Frontal cortex (tissue), 4 donors: ENCODE data around the gene TDP1. TPM values are rescaled to one million over a fixed set of nuclear protein-coding genes. Genes with fewer than 3 reads are reported as not detected.
A peak's percentile ranks its signal among the peaks of the same experiment; 100 is the strongest.

Experiments
- DNase-seq, 2 donors: peaks; one replicate each; pipeline ENCODE4 v3.0.0; 2012; ENCODE audit warnings: low spot score in 2 of 2
- FAIRE-seq: peaks from 2 replicates; lab custom pipeline; 2012; peaks lifted over from hg19 to GRCh38; lab: Jason Lieb, UNC
- total RNA-seq: library from RNA; depleted of rRNA; stranded (reverse); fragments of >200 nt; gene quantifications from one replicate; pipeline ENCODE4 v1.2.3, GENCODE V29; 2014
- donor health status: control.
- donor health status: control.
- donor health status: control.

The TDP1 gene
- total RNA-seq, 1 donor from 2014 or later = 37.1 TPM

DNA sequence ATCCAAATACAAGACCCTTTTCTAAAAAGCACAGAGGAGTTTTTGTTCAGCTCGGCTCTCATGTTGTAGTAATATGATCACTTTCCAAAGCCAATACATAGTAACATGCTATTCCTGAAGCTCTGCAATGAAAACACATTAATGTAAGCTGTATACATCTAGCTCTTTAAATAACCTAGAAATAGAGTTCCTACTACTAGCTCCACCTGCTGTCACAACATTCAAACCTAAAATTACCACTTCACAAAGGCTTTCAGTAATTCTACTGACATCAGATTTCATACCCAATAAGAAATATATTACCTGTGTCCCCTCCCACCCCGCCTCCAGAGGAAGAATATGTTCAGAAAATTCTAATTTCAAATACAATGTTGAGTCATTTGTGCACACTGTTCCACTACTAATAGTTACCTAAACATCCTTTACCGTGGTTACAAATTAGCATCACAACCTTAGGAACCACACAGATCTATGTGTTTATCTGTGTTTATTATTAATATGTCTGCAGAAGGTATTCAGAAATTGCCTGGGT is 19.0 kb upstream of the TDP1 start:
- no peak for DNase-seq
- no peak for FAIRE-seq

DNA sequence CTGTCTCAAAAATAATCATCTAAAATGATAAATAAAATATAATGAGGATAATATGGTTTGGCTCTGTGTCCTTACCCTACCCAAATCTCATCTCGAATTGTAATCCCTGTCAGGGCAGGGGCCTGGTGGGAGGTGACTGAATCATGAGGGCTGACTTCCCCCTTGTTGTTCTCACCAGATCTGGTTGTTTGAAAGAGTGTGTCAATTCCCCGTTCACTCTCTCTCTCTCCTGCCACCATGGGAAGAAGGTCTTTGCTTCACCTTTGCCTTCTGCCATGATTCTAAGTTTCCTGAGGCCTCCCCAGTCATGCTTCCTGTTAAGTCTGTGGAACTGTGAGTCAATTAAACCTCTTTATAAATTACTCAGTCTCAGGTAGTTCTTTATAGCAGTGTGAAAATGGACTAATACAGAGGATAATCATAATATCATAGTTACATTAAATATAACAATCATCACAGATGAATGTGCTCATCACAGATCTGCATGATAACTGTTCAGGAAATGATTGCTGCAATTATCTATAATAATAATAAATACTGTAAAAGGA is 13.8 kb upstream of the TDP1 start:
- FAIRE-seq (no peak), DNase-seq (no peak)

DNA sequence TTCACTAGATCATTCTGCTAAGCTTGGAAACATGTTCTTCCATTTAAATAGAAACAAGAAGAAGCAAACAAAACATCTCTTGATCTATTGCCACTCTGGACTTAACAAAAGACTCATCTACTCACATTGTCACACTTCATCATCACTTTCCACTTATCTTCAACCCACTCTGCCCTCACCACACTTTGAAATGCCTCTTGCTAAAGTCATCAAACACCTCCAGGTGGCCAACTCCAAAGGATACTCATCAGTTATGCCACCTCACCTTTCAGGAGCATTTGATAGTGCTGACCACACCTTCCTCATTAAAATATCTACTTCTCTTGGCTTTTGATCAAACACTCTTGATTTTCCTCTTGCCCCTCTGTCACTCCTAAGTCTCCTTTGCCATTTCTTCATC is 8.4 kb upstream of the TDP1 start:
- FAIRE-seq = no peak
- DNase-seq = no peak

DNA sequence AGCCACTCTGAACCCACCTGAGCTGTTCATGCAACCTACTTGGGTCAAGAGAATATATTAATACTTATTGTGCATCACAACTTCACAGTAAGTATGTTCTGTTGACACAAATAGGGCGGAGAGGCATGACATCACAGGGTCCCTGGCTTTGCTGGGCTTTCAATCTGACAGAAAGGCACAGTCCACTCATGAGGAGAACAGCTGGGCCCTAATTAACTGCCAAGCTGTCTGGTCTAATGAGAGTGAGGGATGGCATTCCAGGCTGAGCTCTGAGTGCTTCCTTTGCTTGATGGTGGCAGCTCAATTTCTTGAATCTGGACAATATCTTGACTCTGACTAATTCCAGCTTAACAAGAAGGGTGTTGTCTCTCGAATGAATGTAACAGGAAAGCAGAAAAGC is 3.2 kb upstream of the TDP1 start:
- no peak for FAIRE-seq
- no peak for DNase-seq

DNA sequence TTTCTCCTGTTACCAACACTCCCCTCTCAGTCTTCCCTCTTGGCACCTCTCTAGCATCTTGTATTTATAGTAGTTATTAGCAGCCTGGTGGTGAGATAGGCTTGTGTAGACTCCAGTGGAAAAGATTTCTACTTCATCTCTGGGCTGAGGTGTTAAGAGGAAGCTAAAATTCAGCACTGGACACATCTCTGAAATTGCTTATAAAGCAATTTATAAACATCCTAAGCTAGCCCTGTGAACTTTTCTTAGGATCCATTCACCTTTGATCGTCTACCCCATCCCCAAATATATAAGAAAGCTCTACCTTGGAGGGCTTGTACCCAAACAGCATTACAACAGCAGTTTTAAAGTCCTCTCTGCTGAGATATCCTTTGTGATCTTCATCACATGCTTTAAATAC is 2.1 kb upstream of the TDP1 start:
- FAIRE-seq (no peak), DNase-seq (no peak)

DNA sequence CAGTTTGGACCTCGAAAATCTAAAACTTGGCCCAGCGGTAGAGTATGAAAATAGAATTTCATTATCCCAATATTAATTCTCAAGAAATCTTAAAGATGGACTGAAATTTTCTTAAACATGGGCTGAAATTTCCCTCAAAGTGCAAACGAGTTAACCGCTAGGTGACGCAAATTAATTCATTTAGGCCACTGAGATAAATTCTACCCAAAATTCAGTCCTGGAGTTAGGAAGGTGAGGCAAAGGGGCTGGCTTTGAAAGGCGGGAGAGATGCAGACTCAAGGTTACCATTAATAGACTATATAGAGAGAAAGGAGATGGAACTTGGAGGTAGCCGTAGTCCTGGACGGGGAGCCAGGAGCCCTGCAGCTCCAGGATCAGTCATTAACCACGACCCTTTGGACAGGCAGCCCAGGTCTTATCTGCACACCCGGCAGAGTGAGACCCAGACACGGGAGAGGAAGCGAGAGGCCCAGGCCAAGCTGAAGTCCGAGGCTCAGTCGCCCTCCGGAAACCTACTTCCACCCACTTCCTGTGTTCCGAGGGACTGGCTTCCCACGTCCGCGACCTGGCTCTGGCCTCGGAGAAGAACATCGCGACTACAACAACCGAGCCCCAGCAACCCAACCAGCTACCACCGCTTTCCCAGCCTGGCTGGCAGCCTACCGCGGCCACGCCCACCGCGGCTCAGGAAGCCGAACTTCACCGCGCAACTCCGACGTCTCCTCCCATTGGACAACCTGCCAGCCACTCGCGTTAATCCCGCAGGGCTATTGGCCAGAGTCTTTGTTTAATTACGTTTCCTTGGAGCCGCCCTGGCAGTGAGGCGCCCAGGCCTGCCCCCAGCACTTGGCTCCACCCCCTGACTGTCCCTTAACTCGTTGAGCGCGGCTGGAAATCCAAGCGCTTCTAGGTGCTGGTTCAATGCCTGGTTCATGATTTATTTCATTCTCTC is 1.4 kb upstream of the TDP1 start, which contains the start of gene EFCAB11:
Gene EFCAB11 (minus strand): TSS at position 661 of the 952 bp plus-strand sequence. CDS start 70 bp downstream, at position 591.
- FAIRE-seq (peak; percentile 92), DNase-seq (peak; percentile 87 to 89)

DNA sequence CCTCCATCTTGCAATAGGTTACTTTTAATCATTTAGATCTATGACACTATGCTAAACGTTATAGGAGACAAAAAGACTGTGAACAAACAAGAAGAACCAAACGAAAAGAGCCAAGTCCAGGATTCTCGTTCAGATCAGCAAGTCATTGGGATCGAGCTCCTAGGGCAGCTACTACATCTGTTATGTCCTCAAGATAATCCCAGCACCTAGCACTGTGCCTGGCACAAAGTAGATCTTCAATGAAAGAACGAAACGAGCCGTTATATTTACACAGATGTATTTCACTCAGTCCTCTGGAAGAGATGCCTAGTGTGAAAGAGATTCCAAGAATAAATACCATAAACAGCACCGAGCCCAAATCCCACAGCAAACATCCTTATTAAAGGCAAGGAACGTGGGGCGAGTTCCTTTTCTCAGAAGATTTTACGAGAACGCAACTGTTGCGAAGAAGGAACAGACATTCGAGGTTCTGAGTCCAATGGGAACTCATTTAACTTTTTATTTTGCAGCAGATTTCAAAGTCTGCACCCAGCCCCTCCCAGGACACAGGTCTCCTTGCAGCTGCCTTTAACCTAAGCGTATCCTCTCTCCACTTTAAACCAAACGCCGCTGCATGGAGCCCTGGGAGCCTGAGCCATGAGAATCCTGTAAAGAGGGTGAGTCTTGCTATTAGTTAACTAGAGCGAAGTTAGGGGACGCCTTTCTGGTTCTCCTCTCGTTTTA is 544 bp upstream of the TDP1 start:
- no peak for FAIRE-seq
- no peak for DNase-seq

DNA sequence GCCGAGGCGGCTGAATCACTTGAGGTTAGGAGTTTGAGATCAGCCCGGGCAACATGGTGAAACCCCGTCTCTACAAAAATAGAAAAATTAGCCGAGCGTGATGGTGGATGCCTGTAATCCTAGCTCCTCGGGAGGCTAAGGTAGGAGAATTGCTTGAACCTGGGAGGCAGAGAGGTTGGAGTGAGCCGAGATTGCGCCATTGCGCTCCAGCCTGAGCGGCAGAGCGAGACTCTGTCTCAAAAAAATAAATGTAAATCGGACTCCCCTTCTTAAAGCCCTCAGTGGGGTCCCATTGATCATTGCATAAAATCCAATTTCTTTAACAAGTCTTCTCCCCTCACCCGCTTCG is 908 bp downstream of the TDP1 start:
- DNase-seq (no peak), FAIRE-seq (no peak)

DNA sequence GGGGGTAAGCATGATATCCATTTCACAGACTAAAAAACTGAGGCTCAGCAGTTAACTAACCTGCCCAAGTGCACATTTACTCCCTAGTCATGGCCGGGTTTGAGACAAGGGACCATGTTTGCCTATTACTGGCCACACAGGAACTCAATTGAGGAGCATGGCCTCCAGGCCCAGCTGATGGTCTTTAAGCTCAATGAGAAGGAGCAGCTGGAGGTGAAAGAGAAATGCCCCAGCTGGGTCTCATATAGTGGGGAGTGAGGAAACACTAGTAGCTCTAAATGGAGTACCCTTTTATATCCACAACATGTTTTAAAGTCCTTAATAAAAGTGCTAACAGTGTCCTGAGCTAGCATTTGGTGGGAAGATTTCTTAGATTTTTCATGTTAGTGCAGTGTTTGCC is 1.6 kb downstream of the TDP1 start:
- no peak for FAIRE-seq
- no peak for DNase-seq

DNA sequence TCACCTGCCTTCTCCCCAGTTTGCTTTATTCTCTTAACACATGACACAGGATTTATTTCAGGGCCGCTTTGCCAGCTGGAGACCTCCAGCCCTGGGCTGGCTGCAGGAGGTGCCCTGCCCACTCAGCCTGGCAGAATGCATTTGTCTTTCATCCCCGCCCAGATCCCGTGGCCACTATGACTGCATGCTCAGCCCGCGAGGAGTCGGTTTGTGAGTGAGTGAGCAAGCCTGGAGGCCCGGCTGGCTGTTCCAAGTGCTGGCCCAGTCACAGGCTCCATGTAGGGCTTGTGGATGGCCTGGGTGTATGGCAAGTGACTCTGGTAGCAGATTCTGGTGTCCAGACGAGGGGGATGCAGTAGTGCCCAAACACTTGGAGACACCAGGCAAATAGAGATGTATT is 2.1 kb downstream of the TDP1 start:
- DNase-seq = no peak
- no peak for FAIRE-seq

DNA sequence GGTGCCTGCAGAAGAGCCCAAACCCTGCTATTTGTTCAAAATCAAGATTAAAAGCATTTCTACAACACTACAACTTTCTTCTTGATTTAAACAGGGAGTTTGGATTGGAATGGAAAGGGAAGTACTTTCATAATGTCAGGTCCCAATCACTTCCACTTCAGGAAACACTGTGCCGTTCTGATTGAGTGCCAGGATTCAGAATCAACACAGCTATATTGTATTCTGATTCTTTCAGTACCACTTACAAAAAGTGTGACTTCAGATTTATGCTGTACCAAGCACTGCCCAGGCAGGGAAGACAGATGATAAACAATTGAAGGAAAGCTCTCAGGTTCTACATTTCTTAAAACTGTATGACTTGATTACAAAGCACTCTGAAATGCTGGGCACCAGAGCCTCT is 3.2 kb downstream of the TDP1 start:
- no peak for DNase-seq
- FAIRE-seq = no peak

DNA sequence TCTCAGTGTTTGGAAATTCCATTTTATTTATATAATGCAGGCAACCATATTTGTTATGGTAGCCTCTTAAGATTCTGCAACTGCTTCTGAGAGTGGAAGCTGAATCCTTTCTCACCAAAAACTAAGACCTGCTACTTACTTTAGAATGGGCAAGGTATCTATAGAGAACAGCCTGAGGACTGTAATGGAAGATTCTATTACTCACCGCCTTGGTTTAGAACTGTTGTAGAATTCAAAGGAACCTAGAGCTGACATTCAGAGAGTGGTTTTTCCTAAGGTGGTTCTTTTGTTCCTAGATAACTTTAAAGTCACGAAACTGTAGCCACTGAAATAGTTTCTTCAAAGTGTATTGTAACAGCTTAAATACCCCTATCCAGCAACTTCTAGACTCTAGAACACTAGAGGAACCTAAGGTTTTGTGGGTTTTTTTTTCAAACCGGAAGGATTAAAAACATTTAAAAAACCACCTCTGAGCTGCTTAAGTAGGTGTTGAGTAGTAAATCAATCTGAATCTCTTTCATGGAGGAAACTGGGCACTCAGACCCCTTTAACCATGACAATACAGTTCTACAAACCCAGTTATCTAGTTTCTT is 4.2 kb downstream of the TDP1 start:
- no peak for FAIRE-seq
- no peak for DNase-seq

DNA sequence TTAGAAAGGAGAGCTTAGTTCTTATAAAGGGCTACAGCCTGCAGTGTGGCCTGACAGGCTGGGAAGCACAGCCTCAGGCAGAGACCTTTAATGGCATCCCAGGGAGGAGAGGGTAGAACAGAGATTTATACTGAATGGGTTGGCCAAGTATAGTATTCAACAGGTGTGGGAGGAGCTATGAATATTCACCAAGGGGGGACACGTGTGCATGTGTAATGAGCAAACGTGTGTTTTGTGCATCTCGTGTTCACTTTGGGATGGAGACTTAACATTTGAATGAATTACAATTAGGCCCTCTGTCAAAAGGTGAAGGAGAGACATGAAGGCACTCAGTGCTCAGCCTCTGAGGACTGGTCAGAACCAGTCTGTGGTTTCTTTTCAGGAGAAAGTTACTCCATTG is 5.2 kb downstream of the TDP1 start:
- no peak for FAIRE-seq
- DNase-seq = no peak

DNA sequence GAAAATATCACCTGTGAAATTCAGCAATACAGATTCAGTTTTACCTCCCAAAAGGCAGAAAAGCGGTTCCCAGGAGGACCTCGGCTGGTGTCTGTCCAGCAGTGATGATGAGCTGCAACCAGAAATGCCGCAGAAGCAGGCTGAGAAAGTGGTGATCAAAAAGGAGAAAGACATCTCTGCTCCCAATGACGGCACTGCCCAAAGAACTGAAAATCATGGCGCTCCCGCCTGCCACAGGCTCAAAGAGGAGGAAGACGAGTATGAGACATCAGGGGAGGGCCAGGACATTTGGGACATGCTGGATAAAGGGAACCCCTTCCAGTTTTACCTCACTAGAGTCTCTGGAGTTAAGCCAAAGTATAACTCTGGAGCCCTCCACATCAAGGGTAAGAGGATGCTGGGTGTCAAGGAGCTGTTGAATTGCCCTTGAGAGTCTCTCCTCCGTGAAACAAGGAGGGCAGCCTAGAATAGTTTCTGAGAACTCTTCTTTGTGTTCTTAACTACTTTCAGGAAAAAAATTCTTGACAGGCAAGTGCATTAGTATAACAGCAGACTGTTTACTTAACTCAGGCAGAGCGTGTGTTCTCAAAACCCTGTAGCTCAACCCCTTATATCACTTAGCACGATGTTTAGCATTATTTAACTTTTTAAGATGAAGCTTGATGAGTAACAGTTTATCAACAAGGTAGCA is 7.7 kb downstream of the TDP1 start:
- DNase-seq (no peak), FAIRE-seq (no peak)

DNA sequence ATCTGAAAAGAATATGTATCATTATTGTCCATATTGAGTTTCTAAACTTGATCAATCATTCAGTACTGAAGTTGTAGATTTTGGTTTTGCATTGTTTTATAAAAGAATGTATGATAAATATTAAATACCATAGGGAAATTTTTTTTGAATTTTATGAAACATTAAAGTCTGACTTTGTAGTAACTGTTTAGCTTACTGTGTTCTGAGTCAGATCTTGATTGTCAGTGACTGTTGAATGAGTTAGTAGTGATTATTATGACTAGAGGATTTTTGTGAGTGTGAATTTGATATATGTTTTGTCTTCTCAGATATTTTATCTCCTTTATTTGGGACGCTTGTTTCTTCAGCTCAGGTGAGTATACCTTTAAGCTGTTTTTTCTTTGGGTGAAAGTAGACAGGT is 10.1 kb downstream of the TDP1 start:
- DNase-seq (no peak), FAIRE-seq (no peak)

DNA sequence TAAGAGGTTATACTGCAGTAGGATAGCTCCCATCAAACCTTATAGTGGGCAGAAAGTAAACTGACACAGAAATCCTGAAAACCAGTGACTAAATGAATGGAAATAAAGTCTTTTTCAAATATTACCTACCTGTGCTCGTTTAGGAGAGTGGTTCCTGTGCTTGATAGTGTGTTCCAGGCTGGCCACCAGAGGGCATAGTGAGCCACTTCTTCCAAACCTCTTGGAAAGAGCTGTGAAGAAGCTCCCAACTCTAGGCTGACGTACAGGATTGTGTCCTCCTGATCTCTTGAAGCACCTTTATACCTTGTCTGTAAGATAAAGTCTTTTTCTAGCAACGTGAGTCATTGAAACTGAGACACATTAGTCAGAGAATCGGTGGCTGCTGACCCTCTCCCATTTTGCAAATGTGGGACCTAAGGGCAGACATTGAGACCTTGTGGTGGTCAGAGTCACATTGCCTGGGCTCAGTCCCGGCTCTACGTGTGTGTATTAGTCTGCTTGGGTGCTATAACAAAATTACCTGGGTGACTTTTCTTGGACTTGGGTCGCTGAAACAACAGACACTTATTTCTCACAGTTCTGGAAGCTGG is 17.6 kb downstream of the TDP1 start:
- DNase-seq (peak in 1 of 2 donors; percentile 67), FAIRE-seq (no peak)

DNA sequence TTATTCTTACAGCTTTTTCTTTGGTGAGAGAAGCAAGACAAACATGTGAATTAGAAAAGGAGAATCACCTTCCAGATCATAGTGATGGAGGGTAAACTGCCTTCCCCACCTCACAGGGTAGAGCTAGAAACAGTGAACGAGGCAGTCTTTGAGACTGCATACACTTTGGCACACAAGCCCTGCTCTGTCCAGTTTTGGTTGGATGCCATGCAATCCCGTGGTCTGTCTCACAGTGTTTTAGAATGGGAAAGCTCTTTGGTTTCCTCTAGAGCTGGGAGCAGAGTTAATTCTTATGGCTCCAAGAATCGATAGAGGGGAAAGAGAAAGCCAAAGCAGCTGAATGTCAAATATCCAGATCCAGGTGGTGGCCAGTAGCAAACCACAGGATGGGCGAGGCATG is 21.9 kb downstream of the TDP1 start:
- peak in 1 of 2 donors; percentile 12 for DNase-seq
- no peak for FAIRE-seq

DNA sequence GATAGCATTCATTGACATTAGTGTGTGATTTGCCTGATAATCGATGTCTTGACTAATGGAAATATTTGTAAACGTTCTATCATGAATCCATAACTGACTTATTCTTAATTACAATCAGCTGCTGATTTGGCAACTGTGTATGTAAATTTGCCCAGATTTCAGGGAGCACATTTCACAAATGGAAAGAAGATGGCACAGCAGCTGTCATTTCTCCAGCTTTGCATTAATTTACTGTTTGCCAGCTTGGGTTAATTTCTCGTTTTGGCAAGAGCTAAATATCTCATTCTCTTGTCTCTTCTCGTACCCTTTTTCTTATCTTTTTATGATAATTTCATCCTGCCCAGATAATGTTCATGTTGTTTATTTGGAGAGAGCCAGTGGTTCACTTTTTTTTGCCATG is 22.9 kb downstream of the TDP1 start:
- no peak for DNase-seq
- no peak for FAIRE-seq

DNA sequence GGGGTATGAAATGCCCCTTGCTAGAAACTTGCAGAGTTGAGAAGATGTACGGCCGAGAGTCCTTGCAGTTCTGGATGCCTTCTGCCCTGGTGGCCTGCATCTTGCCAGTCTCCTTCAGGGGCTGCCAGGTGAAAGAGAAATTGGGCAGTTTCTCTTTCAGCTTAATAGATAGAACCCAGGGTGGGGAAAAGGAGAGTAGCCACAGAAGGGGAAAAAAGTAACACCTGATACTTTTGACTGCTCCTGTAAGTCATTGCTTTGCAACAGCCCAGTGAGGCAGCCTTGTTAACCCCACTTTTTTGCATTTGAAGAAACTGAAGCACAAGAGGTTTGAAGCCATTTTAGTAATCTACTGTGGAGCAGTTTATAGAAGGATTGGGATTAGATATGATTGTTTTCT is 27.6 kb downstream of the TDP1 start:
- FAIRE-seq = no peak
- DNase-seq = no peak
